ENCODE measurements around the gene NUP50.

The NUP50 gene

DNA sequence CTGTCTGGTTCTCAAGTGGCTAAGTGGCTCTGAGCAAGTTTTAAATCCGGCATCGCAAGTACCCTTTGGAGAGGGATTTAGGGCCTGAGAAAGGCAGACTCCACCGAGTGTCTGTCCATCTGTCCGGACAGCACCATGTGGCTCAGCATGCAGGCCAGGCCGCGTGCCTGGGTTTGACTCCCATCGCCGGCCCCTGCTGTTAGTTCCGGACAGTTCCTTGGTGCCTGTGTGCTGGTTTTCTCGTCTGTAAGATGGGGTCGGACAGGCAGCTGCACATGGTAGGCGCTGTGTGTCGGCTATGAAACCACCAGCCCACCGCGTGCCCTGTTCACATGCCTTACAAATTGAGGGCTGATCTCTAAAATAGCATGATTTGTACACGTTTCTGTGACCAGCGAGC, 31.0 kb downstream of the NUP50 start:
- Histone ChIP-seq H3K27ac (ENCODE audit: low read length) (no peak overlapping the region), H3K9me3 (ENCODE audit: control insufficient read depth, insufficient read depth, low read length) (no peaks in the 10 kb centered on the region), H3K27me3 (ENCODE audit: control insufficient read depth, insufficient read depth, low read length) (no peaks in the 10 kb centered on the region), H3K4me1 (ENCODE audit: control insufficient read depth, insufficient read depth, low read length) (no peaks in the 10 kb centered on the region), H3K4me3 (ENCODE audit: low read length) (no peak overlapping the region), H3K36me3 (ENCODE audit: control insufficient read depth, insufficient read depth, low read length) (peaks cover 2% of the 10 kb centered on the region; the same call in 1 of the 2 replicates)
- no CpG with 5 or more reads among the region's 17 CpGs for WGBS (ENCODE audit: insufficient coverage, insufficient read length)
- no peak for DNase-seq (ENCODE audit: low read depth, low spot score)

DNA sequence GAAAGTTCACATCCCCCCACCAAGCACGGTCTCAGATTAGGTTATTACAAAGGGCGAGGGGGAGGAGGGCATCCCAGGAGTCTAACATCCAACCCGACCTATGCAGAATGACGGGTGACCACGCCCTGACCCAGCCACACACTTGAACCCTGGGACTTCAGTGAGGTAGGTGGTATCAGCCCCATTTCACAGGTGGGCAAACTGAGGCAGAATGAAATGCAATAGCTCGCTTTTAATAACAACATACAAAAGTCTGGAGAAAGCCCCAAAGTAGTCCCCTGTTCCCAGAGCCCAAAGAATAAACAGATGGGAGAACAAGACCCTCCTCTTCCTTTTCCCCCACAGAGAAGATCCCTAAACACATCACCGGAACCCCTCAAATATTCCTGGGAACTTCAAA, 31.9 kb downstream of the NUP50 start:
- Histone ChIP-seq H3K4me1 (ENCODE audit: control insufficient read depth, insufficient read depth, low read length) (no peaks in the 10 kb centered on the region; the same call in 1 of the 2 replicates), H3K4me3 (ENCODE audit: low read length) (no peak overlapping the region), H3K27me3 (ENCODE audit: control insufficient read depth, insufficient read depth, low read length) (no peaks in the 10 kb centered on the region), H3K36me3 (ENCODE audit: control insufficient read depth, insufficient read depth, low read length) (peaks cover 2% of the 10 kb centered on the region; the same call in 1 of the 2 replicates), H3K27ac (ENCODE audit: low read length) (no peak overlapping the region), H3K9me3 (ENCODE audit: control insufficient read depth, insufficient read depth, low read length) (no peaks in the 10 kb centered on the region)
- DNase-seq (ENCODE audit: low read depth, low spot score): no peak
- no CpG with 5 or more reads among the region's 7 CpGs for whole genome bisulfite sequencing (ENCODE audit: insufficient coverage, insufficient read length)

DNA sequence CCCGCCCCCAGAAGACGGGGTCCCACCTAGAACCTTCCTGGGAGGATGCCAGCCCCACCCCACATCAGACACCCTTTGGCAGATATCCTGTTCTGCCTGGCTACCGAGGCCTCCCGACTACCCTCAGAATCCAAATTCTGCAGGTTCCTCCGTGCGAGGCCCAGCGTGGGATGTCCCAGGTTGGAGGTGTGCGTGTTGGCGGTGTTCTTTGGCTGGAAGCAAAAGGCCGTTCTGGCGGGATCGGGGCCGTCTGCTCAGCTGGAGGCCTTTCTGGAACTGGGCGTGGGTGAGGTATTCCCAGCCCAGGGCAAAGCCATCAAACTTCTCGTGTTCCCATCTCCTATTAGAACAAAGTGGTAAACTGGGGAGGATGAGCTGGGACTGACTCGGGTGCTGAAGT, 32.6 kb downstream of the NUP50 start:
- H3K4me3 ChIP-seq (ENCODE audit: low read length): no peak overlapping the region
- H3K36me3 ChIP-seq (ENCODE audit: control insufficient read depth, insufficient read depth, low read length): peaks cover 2% of the 10 kb centered on the region; the same call in 1 of the 2 replicates
- no peak overlapping the region for H3K27ac ChIP-seq (ENCODE audit: low read length)
- DNase-seq (ENCODE audit: low read depth, low spot score): no peak
- H3K4me1 ChIP-seq (ENCODE audit: control insufficient read depth, insufficient read depth, low read length): no peaks in the 10 kb centered on the region; the same call in 1 of the 2 replicates
- H3K9me3 ChIP-seq (ENCODE audit: control insufficient read depth, insufficient read depth, low read length): no peaks in the 10 kb centered on the region
- no peaks in the 10 kb centered on the region for H3K27me3 ChIP-seq (ENCODE audit: control insufficient read depth, insufficient read depth, low read length)
- no CpG with 5 or more reads among the region's 16 CpGs for WGBS (ENCODE audit: insufficient coverage, insufficient read length)

DNA sequence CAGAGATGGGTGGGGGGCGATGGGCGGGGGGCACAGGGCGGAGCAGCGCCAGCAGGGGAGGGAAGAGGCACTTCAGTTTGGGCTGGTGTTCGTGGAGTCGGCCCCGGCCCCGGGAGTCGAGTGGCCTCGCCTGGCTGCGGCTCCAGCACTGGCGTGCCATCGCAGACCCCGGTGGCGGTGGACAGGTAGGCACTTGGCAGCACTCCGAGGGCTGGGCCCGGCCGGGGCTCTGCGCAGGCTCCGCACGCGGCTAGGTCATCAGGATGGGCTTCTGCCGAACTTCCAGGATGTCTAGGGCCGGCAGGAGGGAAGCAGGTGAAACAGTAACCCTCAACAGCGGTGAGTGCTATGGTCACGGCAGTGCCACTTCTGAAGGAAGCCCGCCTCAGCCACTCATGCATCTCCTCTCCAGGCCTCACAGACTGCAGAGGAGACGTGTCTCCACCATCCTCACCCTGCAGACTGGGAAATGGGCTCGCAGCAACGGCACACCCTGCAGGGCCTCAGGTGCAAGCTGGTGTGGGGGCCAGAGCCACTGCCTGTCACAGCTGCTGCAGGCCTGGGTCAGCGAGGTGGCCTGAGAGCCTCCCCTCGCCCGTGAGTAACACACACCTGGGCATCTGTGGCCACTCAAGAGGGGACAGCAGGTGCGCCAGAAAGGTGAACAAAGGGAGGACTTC, 33.3 kb downstream of the NUP50 start:
- WGBS (ENCODE audit: insufficient coverage, insufficient read length): no CpG with 5 or more reads among the region's 34 CpGs

GRCh38 chr22:45197606-45198462, 34.1 kb downstream of the NUP50 start:
- Histone ChIP-seq H3K27ac (ENCODE audit: low read length) (no peak overlapping the region), H3K9me3 (ENCODE audit: control insufficient read depth, insufficient read depth, low read length) (no peaks in the 10 kb centered on the region), H3K36me3 (ENCODE audit: control insufficient read depth, insufficient read depth, low read length) (peaks cover 3% of the 10 kb centered on the region; the same call in 1 of the 2 replicates), H3K27me3 (ENCODE audit: control insufficient read depth, insufficient read depth, low read length) (no peaks in the 10 kb centered on the region), H3K4me1 (ENCODE audit: control insufficient read depth, insufficient read depth, low read length) (no peaks in the 10 kb centered on the region; the same call in 1 of the 2 replicates), H3K4me3 (ENCODE audit: low read length) (no peak overlapping the region)
- DNase-seq (ENCODE audit: low read depth, low spot score): no peak
- no CpG with 5 or more reads among the region's 28 CpGs for WGBS (ENCODE audit: insufficient coverage, insufficient read length)

More for the DNA sequence above, 33.3 kb downstream of the NUP50 start:
- Histone ChIP-seq H3K4me3 (ENCODE audit: low read length) (no peak overlapping the region), H3K36me3 (ENCODE audit: control insufficient read depth, insufficient read depth, low read length) (peaks cover 2% of the 10 kb centered on the region; the same call in 1 of the 2 replicates), H3K27me3 (ENCODE audit: control insufficient read depth, insufficient read depth, low read length) (no peaks in the 10 kb centered on the region), H3K4me1 (ENCODE audit: control insufficient read depth, insufficient read depth, low read length) (no peaks in the 10 kb centered on the region; the same call in 1 of the 2 replicates), H3K9me3 (ENCODE audit: control insufficient read depth, insufficient read depth, low read length) (no peaks in the 10 kb centered on the region), H3K27ac (ENCODE audit: low read length) (no peak overlapping the region)
- no peak for DNase-seq (ENCODE audit: low read depth, low spot score)

GRCh38 chr22:45198463-45198795, 34.7 kb downstream of the NUP50 start:
- Histone ChIP-seq H3K27me3 (ENCODE audit: control insufficient read depth, insufficient read depth, low read length) (no peaks in the 10 kb centered on the region), H3K27ac (ENCODE audit: low read length) (no peak overlapping the region), H3K9me3 (ENCODE audit: control insufficient read depth, insufficient read depth, low read length) (no peaks in the 10 kb centered on the region), H3K4me1 (ENCODE audit: control insufficient read depth, insufficient read depth, low read length) (no peaks in the 10 kb centered on the region; the same call in 1 of the 2 replicates), H3K36me3 (ENCODE audit: control insufficient read depth, insufficient read depth, low read length) (peaks cover 7% of the 10 kb centered on the region; the same call in 1 of the 2 replicates), H3K4me3 (ENCODE audit: low read length) (no peak overlapping the region)
- WGBS (ENCODE audit: insufficient coverage, insufficient read length): no CpG with 5 or more reads among the region's 9 CpGs
- DNase-seq (ENCODE audit: low read depth, low spot score): no peak

- no peak overlapping the region for H3K27ac ChIP-seq (ENCODE audit: low read length)
- no peaks in the 10 kb centered on the region for H3K27me3 ChIP-seq (ENCODE audit: control insufficient read depth, insufficient read depth, low read length)
- H3K4me1 ChIP-seq (ENCODE audit: control insufficient read depth, insufficient read depth, low read length): no peaks in the 10 kb centered on the region; the same call in 1 of the 2 replicates
- H3K36me3 ChIP-seq (ENCODE audit: control insufficient read depth, insufficient read depth, low read length): peaks cover 7% of the 10 kb centered on the region; the same call in 1 of the 2 replicates
- DNase-seq (ENCODE audit: low read depth, low spot score): no peak
- H3K9me3 ChIP-seq (ENCODE audit: control insufficient read depth, insufficient read depth, low read length): no peaks in the 10 kb centered on the region
- no CpG with 5 or more reads among the region's 16 CpGs for WGBS (ENCODE audit: insufficient coverage, insufficient read length)
- H3K4me3 ChIP-seq (ENCODE audit: low read length): no peak overlapping the region
Observed at GRCh38 chr22:45199723-45200122, 36.0 kb downstream of the NUP50 start.

DNA sequence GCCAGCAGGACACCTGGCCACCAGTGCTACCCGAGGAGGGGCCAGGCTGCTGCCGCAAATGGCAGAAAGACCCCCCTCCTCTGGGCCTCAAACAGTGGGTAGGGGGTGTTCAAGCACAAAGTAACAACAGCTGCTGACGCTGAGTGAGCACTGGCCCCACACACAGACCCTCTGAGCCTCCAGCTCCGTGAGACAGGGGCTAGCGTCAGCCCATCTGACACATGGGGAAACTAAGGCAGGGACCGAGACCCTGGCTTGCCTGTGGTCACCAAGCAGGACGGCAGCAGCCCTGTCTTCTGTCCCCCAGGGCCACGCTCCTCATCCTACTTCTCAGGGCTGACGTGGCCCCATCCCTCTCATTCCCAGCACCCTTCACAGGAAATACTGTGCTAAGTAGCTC, 36.5 kb downstream of the NUP50 start:
- WGBS (ENCODE audit: insufficient coverage, insufficient read length): no CpG with 5 or more reads among the region's 9 CpGs
- no peaks in the 10 kb centered on the region for H3K9me3 ChIP-seq (ENCODE audit: control insufficient read depth, insufficient read depth, low read length)
- H3K27me3 ChIP-seq (ENCODE audit: control insufficient read depth, insufficient read depth, low read length): no peaks in the 10 kb centered on the region

DNA sequence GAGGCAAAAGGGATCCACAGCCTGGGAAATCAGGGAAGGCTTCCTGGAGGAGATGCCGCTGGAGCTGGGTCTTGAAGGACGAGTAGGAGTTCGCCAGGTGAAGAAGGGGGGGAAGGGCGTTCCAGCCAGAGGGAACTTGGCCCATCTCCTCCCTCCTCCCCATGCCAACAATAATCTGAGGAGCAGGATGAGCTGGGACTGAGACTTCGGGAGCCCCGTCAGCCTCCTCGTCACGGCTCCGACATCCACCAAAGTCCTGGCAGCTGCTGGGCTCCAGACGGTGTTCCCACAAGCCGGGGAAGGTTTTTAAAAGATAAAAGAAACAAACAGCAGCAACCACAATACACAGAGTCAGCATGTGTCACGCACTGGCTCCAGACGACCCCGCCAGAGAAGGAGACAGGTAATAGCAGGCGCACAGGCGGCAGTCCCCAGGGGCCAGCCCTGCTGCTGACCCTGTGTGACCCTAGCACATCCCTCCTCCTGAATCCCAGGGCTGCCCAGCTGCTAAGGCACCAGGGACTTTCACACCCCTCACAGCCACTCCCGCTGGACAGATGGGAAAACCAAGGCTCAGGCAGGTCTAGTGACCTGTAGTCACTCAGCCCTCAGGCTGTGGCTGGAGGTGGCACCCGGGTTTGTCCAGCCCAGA, 37.3 kb downstream of the NUP50 start:
- Histone ChIP-seq H3K27me3 (ENCODE audit: control insufficient read depth, insufficient read depth, low read length) (no peaks in the 10 kb centered on the region), H3K27ac (ENCODE audit: low read length) (no peak overlapping the region), H3K9me3 (ENCODE audit: control insufficient read depth, insufficient read depth, low read length) (no peaks in the 10 kb centered on the region), H3K4me3 (ENCODE audit: low read length) (no peak overlapping the region), H3K4me1 (ENCODE audit: control insufficient read depth, insufficient read depth, low read length) (no peaks in the 10 kb centered on the region; the same call in 1 of the 2 replicates), H3K36me3 (ENCODE audit: control insufficient read depth, insufficient read depth, low read length) (peaks cover 7% of the 10 kb centered on the region; the same call in 1 of the 2 replicates)
- no peak for DNase-seq (ENCODE audit: low read depth, low spot score)
- WGBS (ENCODE audit: insufficient coverage, insufficient read length): no CpG with 5 or more reads among the region's 18 CpGs

More for the DNA sequence above, 36.5 kb downstream of the NUP50 start:
- no peak for DNase-seq (ENCODE audit: low read depth, low spot score)
- no peaks in the 10 kb centered on the region; the same call in 1 of the 2 replicates for H3K4me1 ChIP-seq (ENCODE audit: control insufficient read depth, insufficient read depth, low read length)
- H3K36me3 ChIP-seq (ENCODE audit: control insufficient read depth, insufficient read depth, low read length): peaks cover 7% of the 10 kb centered on the region; the same call in 1 of the 2 replicates
- H3K4me3 ChIP-seq (ENCODE audit: low read length): no peak overlapping the region
- H3K27ac ChIP-seq (ENCODE audit: low read length): no peak overlapping the region

- Histone ChIP-seq H3K27ac (ENCODE audit: low read length) (no peak overlapping the region), H3K4me1 (ENCODE audit: control insufficient read depth, insufficient read depth, low read length) (no peaks in the 10 kb centered on the region; the same call in 1 of the 2 replicates), H3K27me3 (ENCODE audit: control insufficient read depth, insufficient read depth, low read length) (no peaks in the 10 kb centered on the region), H3K9me3 (ENCODE audit: control insufficient read depth, insufficient read depth, low read length) (no peaks in the 10 kb centered on the region), H3K36me3 (ENCODE audit: control insufficient read depth, insufficient read depth, low read length) (peaks cover 7% of the 10 kb centered on the region; the same call in 1 of the 2 replicates), H3K4me3 (ENCODE audit: low read length) (no peak overlapping the region)
- WGBS (ENCODE audit: insufficient coverage, insufficient read length): no CpG with 5 or more reads among the region's 9 CpGs
- DNase-seq (ENCODE audit: low read depth, low spot score): no peak
Observed at GRCh38 chr22:45201678-45202332, 38.1 kb downstream of the NUP50 start.

Measured in iPS DF 6.9 (cell line).